Stimulated activated naive CD8-positive, alpha-beta T cell treated with anti-CD3 and anti-CD28 coated beads, Interleukin-15, Interleukin-2, amounts not matched to agents 100 ng/mL and 50 ng/mL, for 24 hours (primary cell): Measurements from ENCODE around the gene TAOK2.
"Not testable (repeated sequence)": the region's sequence is repeated elsewhere in the genome, so short reads cannot be mapped to it uniquely, and the experiment has no call there.

Source experiments
- H3K27ac Mint-ChIP-seq: one replicate; pipeline ENCODE4 v1.8.0; 2021; ENCODE audit warnings: mild to moderate bottlenecking, mixed read lengths
- H3K27me3 Mint-ChIP-seq: one replicate; pipeline ENCODE4 v1.8.0; 2021; ENCODE audit warnings: mixed read lengths
- H3K36me3 Mint-ChIP-seq: one replicate; pipeline ENCODE4 v1.8.0; 2021; ENCODE audit warnings: low read depth, mixed read lengths
- H3K4me1 Mint-ChIP-seq: one replicate; pipeline ENCODE4 v1.8.0; 2021; ENCODE audit warnings: low read depth, mixed read lengths
- H3K4me3 Mint-ChIP-seq: one replicate; pipeline ENCODE4 v1.8.0; 2021; ENCODE audit warnings: mild to moderate bottlenecking, mixed read lengths
- H3K9me3 Mint-ChIP-seq: one replicate; pipeline ENCODE4 v1.8.0; 2021; ENCODE audit warnings: mixed read lengths

The TAOK2 gene

GRCh38 chr16:29973384-29974246 lies at the start of gene TAOK2:
Gene TAOK2 (plus strand): TSS chr16:29973868. CDS start chr16:29977773, 3,905 bp downstream.
- Mint-ChIP-seq H3K27me3 (no peaks in the 10 kb centered on the region), H3K4me1 (peaks cover 33% of the 10 kb centered on the region), H3K36me3 (peaks cover 30% of the 10 kb centered on the region), H3K27ac (peak within 1 kb of the TSS; percentile 93), H3K4me3 (peak within 1 kb of the TSS; percentile 91), H3K9me3 (peaks cover 6% of the 10 kb centered on the region)

GRCh38 chr16:29925105-29925756 lies 48.4 kb upstream of the TAOK2 start:
- Mint-ChIP-seq H3K4me1 (peaks cover 26% of the 10 kb centered on the region), H3K27me3 (no peaks in the 10 kb centered on the region), H3K9me3 (no peaks in the 10 kb centered on the region), H3K36me3 (peaks cover 30% of the 10 kb centered on the region), H3K27ac (peak overlapping the region; percentile 89), H3K4me3 (peak overlapping the region; percentile 89)

DNA sequence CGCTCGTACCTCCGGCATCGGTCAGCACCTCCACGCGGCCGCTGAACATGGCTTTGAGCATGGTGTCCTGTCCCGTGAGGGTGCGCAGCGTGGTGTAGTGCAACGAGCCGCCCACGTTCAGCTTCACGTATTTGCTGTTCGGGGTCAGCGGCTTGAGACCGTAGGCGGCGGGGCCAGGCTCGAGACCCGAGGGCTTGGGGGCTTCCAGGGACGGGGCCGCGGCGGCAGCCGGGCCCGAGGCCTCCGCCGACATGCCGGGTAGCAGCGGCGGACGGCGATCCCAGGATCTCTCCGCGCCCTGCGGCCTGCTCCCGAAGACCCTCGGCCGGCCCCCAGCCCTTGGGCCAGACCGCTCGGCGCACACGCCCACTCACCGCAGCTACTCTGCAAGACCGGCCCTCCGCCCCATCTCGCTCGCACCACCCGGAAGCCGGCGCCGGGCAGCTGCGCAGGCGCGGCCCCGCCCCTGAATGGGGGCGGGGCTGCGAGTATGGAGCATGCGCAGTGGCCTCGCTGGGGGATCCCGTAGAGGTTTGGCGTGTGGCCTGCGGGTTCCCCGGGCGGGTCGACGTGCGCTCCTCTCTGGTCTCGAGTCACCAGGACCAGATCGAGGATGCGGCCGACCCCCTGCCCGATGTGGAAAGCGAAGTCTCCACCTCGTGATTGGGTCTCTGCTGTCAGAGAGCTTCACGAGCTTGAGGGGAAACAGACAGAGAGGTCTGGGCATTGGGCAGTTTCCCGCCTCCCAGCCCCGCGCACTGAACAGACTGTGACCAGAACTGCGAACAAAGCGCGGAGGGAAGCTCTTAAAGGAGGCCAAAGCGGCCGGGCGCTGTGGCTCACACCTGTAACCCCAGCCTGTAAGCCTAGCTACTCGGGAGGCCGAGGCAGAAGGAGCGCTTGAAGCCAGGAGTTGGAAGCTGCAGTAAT lies 47.6 kb upstream of the TAOK2 start, which contains the start of gene KCTD13:
Gene KCTD13, minus strand, starts transcription at position 446 of the 930 bp plus-strand sequence. Its CDS starts 193 bp downstream, at position 253.
- Mint-ChIP-seq H3K9me3 (no peaks in the 10 kb centered on the region), H3K4me3 (peak within 1 kb of the TSS; percentile 89), H3K27me3 (no peaks in the 10 kb centered on the region), H3K4me1 (peaks cover 26% of the 10 kb centered on the region), H3K36me3 (peaks cover 22% of the 10 kb centered on the region), H3K27ac (peak within 1 kb of the TSS; percentile 95)

- no peaks in the 10 kb centered on the region for H3K27me3 Mint-ChIP-seq
- no peaks in the 10 kb centered on the region for H3K9me3 Mint-ChIP-seq
- peaks cover 26% of the 10 kb centered on the region for H3K4me1 Mint-ChIP-seq
- H3K36me3 Mint-ChIP-seq: peaks cover 18% of the 10 kb centered on the region
- peak overlapping the region; percentile 95 for H3K27ac Mint-ChIP-seq
- peak overlapping the region; percentile 89 for H3K4me3 Mint-ChIP-seq
Measured at GRCh38 chr16:29926711-29927052, 47.0 kb upstream of the TAOK2 start.

DNA sequence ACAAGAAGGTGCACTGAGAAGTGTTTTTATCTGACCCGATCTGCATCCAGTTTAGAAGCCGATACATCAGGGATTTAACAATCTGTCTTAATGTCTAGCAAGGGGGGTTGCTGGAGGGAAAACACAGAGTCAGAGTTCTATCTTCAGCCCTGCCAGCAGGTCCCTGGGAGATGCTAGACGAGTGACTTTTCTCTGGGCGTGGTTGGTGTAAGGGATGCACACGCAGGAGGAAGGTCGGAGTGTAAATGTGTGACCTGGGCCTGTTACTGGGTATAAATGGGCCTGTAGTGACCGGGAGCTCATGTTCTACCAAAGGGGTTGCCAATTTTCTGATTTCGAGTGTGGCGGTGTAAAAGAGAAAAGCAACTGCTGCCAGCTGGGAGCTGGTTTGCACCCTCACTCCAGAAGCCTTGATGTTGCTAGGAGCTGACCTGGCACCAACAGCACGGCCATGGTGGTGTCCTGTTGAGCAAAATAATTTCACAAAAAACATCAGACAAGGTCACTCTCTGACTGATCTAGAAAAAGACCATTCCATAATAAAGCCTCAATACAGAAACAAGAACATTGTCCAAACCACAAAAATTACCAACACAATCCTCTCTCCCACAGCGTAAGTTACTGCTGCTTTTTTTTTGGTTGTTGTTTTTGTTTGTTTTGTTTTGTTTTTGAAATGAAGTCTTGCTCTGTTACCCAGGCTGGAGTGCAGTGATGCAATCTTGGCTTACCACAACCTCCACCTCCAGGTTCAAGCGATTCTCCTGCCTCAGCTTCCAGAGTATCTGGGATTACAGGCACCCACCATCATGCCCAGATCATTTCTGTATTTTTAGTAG lies 46.4 kb upstream of the TAOK2 start:
- Mint-ChIP-seq H3K4me1 (peaks cover 26% of the 10 kb centered on the region), H3K4me3 (peak overlapping the region; percentile 89), H3K36me3 (peaks cover 13% of the 10 kb centered on the region), H3K9me3 (no peaks in the 10 kb centered on the region), H3K27me3 (no peaks in the 10 kb centered on the region), H3K27ac (peak overlapping the region; percentile 42)

GRCh38 chr16:29931750-29932149 lies 41.9 kb upstream of the TAOK2 start:
- H3K27me3 Mint-ChIP-seq, H3K36me3 Mint-ChIP-seq, H3K4me1 Mint-ChIP-seq, H3K9me3 Mint-ChIP-seq, H3K4me3 Mint-ChIP-seq, H3K27ac Mint-ChIP-seq: not testable (repeated sequence)

- Mint-ChIP-seq H3K4me1 (no peaks in the 10 kb centered on the region), H3K4me3 (no peak overlapping the region), H3K36me3 (no peaks in the 10 kb centered on the region), H3K27me3 (peaks cover 3% of the 10 kb centered on the region), H3K27ac (no peak overlapping the region), H3K9me3 (no peaks in the 10 kb centered on the region)
Measured at GRCh38 chr16:29940656-29941055, 33.0 kb upstream of the TAOK2 start.

DNA sequence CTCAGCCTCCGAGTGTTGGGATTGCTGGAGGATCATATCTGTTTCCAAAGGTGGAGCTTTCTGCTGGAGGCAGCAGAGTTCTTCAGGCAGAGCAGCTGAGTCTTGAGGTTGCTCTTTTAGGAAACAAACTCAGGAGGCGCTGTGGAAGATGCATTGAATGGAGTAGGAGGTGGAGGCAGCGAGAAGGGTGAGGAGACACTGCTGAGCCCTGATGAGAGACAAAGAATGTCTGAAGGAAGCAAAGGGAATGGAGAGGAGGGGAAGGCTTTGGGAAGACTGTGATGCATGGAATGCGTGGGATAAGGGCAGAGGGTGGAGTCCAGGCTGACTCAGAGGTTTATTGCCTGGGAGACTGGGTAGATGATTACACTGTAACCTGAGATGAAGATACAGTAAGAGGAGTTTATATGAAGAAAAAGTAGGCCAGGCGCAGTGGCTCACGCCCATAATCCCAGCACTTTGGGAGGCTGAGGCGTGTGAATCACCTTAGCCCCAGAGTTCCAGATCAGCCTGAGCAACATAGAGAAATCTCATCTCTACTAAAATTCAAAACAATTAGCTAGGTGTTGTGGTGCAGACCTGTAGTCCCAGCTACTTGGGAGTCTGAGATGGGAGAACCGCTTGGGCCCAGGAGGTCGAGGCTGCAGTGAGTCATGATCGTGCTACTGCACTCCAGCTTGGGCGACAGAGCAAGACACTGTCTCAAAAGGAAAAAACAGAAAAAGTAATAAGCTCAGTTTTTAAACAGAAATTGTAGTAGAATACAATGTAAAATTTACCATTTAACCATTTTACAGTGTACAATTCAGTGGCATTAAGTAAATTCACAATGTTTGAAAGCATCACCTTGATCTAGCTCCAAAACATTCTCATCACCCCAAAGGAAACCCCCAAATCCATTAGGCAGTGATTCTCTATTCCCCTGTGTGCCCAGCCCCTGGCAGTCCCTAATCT lies 29.5 kb upstream of the TAOK2 start:
- Mint-ChIP-seq H3K27ac (no peak overlapping the region), H3K27me3 (peaks cover 3% of the 10 kb centered on the region)

DNA sequence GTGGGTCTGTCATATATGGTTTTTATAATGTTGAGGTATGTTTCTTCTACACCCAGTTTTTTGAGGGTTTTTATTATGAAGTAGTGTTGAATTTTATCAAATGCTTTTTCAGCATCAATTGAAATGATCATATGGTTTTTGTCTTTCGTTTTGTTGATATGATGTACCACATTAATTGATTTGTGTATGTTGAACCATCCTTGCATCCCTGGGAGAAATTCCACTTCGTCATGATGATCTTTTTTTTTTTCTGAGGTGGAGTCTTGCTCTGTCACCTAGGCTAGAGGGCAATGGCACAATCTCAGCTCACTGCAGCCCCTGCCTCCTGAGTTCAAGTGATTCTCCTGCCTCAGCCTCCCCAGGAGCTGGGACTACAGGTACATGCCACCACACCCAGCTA lies 25.8 kb upstream of the TAOK2 start:
- Mint-ChIP-seq H3K36me3 (no peaks in the 10 kb centered on the region), H3K27me3 (no peaks in the 10 kb centered on the region), H3K27ac (no peak overlapping the region), H3K9me3 (no peaks in the 10 kb centered on the region), H3K4me3 (no peak overlapping the region), H3K4me1 (no peaks in the 10 kb centered on the region)

More for the DNA sequence above, 29.5 kb upstream of the TAOK2 start:
- no peaks in the 10 kb centered on the region for H3K36me3 Mint-ChIP-seq
- no peak overlapping the region for H3K4me3 Mint-ChIP-seq
- no peaks in the 10 kb centered on the region for H3K9me3 Mint-ChIP-seq
- H3K4me1 Mint-ChIP-seq: no peaks in the 10 kb centered on the region

- Mint-ChIP-seq H3K27me3 (no peaks in the 10 kb centered on the region), H3K4me3 (no peak overlapping the region), H3K27ac (no peak overlapping the region), H3K4me1 (no peaks in the 10 kb centered on the region), H3K9me3 (no peaks in the 10 kb centered on the region), H3K36me3 (no peaks in the 10 kb centered on the region)
Measured at GRCh38 chr16:29950806-29951461, 22.7 kb upstream of the TAOK2 start.

- no peaks in the 10 kb centered on the region for H3K4me1 Mint-ChIP-seq
- H3K27ac Mint-ChIP-seq: no peak overlapping the region
- H3K9me3 Mint-ChIP-seq: no peaks in the 10 kb centered on the region
- no peaks in the 10 kb centered on the region for H3K36me3 Mint-ChIP-seq
- no peaks in the 10 kb centered on the region for H3K27me3 Mint-ChIP-seq
- H3K4me3 Mint-ChIP-seq: no peak overlapping the region
Measured at GRCh38 chr16:29951625-29952365, 21.9 kb upstream of the TAOK2 start.

DNA sequence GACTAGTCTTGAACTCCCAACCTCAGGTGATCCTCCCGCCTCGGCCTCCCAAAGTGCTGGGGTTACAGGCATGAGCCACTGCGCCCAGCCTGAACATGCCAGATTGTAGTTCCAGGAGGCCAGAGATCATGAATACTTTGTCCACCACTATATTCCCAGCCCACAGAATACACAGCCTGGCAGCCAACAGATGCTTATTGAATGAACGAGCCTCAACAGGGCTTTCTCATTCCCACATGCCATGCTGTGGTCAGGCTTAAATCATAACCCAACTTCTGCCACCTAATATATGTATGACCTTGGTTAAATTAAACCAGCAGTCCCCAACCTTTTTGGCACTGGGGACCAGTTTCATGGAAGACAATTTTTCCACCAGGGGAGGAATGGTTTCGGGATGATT lies 14.9 kb upstream of the TAOK2 start:
- Mint-ChIP-seq H3K27me3 (no peaks in the 10 kb centered on the region), H3K4me1 (peaks cover 19% of the 10 kb centered on the region), H3K9me3 (no peaks in the 10 kb centered on the region), H3K36me3 (no peaks in the 10 kb centered on the region), H3K27ac (no peak overlapping the region), H3K4me3 (no peak overlapping the region)
